Activated CD8-positive, alpha-beta memory T cell treated with anti-CD3 and anti-CD28 coated beads for 24 hours (primary cell): ENCODE results near the gene GLP2R.
"Not testable (repeated sequence)": the region's sequence is repeated elsewhere in the genome, so short reads cannot be mapped to it uniquely, and the experiment has no call there.

ENCODE experiments used
- DNase-seq: peaks from one replicate; pipeline ENCODE4 v3.0.0-alpha.2; 2020

The GLP2R gene, protein sequence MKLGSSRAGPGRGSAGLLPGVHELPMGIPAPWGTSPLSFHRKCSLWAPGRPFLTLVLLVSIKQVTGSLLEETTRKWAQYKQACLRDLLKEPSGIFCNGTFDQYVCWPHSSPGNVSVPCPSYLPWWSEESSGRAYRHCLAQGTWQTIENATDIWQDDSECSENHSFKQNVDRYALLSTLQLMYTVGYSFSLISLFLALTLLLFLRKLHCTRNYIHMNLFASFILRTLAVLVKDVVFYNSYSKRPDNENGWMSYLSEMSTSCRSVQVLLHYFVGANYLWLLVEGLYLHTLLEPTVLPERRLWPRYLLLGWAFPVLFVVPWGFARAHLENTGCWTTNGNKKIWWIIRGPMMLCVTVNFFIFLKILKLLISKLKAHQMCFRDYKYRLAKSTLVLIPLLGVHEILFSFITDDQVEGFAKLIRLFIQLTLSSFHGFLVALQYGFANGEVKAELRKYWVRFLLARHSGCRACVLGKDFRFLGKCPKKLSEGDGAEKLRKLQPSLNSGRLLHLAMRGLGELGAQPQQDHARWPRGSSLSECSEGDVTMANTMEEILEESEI

DNA sequence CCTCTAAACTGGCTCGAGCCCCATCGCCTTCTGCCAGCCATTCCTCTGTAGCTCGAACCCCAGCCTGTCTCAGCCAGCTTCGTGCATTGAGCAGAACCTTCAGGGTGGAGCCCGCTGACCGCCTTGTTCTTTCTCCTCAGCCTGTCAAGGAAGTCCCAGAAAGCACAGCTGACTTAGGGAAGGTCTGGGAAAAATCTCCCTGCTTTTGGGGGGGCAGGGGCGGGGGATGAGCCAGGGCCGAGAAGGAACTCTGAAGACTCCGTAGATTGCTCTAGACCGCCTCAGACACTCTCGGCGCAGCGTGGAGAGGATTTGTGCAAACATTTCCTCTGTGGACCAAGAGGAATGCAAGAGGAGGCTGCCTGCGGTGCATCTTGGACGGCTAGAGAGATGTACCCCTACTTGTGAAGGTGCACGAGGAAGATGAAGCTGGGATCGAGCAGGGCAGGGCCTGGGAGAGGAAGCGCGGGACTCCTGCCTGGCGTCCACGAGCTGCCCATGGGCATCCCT, at the start of gene GLP2R:
GLP2R (plus strand) TSS at position 284 of the 510 bp plus-strand sequence; CDS start at position 424, 140 bp downstream.
- no peak for DNase-seq

DNA sequence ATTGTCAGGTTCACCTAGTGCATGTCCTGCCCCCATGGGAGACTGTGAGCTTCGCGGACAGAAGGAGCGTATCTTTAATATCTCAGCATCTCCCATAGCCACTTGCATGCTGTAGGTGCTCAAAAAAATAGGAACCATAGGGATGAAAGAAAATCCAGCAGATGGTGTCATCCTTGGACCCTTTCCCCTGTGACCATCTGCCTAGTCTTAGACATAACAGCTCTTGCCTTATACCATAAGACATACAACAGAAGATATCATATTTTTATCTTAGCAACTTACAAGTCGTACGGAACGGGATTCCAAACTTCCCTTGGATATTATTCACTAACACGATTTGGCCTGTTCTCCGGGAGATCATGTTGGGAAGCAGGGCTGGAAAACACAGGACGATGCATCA, 48.8 kb upstream of the GLP2R start:
- no peak for DNase-seq

DNA sequence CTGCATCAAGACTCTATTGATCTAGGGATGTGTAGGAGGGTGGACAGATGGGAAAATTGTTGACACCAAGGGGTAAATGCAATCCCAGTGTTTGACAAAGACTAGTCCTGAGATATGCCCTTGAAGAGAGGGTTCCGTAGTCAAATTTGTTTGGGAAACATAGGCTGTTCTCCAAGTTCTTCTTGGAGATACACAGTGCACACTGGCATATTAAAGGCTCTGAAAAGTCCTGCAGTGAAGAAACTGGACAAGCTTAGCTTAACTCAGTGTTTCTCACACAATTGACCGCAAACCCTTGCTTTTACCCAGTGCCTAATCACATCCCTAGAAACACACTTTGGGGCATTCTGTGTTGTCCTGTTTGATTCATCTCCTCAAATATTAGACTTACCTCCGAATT, 45.2 kb upstream of the GLP2R start:
- DNase-seq = no peak

DNA sequence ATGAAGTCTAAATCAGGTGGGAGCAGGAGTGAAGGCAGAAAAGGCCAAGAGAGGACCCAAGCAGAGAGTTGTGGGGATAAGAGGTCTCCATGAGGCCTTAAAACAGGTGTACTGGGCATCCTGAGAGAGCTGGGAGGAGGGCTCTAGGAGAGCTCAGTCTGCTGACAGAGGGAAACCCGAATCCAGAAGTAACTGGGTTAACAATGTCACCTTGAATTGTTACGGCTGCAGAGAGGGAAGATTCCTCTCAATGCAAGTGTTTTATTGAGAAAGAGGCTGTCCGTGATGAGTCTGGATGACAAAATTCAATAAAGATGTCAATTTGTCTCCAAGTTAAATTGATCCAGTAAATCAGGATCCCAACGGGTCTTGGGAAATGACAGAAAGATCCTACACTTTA, 42.7 kb upstream of the GLP2R start:
- no peak for DNase-seq

DNA sequence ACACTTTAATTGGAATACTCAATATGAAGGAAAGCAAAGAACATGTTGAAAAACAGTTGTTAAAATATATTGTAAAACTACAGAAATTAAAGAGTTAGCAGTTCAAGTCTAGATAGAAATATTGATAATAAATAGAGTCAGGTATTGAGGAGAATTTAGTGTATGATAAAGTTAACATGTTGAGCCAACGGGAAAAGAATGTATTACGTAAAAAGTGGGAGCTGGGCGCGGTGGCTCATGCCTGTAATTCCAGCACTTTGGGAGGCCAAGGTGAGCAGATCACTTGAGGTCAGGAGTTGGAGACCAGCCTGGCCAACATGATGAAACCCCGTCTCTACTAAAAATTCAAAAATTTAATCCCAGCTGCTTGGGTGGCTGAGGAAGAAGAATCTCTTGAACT, 42.3 kb upstream of the GLP2R start:
- not testable (repeated sequence) for DNase-seq

DNA sequence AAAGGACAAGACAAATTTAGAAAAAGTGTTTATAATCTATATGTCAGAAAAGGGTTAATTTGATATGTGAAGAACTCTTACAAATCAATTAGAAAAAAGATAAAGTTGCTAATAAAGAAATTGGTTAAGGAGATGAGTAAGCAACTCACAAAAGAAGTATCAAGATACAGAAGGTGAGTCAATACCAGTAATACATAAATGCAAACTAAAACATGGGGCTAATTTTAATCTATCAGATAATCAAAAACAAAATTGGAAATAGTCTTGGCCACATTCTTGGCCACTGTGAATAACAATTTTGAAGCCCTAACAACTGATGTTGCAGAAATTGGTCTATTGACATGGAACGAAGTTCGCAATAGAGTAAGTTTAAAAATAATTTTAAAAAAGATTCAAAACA, 41.2 kb upstream of the GLP2R start:
- no peak for DNase-seq

DNA sequence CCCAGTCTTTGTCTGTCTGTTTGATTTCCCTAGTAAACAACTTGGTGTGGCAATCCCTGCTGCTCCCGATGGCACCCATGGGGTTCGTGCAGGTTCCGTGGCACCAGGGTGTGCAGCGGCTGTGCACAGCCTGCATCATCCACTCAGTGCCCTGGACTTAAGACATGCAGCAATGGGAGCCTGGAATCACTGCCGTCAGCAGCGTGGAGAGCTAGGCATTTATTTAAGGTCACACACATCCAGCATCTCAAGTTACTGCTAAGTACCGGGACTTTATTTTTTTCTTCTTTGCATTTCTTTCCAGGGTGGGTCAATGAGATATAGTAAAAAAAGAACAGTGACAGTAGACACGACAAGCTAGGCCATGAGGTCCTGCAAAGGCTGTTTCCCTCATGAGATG, 37.1 kb upstream of the GLP2R start:
- no peak for DNase-seq

DNA sequence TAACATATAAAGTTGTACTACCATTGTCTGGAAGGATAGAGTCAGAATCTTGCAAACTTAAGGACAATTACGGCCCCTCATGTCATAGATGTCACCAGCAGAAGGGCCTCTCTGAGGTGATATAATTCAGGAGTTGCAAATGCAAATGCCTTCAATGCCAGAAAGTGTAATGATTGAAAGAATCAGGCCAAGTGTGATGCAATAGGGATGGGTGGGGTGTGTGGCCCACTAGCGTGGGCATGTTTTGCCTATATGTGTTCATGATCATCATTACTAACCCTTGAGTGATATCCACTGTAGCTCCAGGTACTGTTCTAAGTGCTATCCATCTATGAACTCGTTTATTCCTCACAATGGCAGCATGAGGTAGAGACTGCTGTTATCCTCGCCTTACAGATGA, 35.4 kb upstream of the GLP2R start:
- no peak for DNase-seq

DNA sequence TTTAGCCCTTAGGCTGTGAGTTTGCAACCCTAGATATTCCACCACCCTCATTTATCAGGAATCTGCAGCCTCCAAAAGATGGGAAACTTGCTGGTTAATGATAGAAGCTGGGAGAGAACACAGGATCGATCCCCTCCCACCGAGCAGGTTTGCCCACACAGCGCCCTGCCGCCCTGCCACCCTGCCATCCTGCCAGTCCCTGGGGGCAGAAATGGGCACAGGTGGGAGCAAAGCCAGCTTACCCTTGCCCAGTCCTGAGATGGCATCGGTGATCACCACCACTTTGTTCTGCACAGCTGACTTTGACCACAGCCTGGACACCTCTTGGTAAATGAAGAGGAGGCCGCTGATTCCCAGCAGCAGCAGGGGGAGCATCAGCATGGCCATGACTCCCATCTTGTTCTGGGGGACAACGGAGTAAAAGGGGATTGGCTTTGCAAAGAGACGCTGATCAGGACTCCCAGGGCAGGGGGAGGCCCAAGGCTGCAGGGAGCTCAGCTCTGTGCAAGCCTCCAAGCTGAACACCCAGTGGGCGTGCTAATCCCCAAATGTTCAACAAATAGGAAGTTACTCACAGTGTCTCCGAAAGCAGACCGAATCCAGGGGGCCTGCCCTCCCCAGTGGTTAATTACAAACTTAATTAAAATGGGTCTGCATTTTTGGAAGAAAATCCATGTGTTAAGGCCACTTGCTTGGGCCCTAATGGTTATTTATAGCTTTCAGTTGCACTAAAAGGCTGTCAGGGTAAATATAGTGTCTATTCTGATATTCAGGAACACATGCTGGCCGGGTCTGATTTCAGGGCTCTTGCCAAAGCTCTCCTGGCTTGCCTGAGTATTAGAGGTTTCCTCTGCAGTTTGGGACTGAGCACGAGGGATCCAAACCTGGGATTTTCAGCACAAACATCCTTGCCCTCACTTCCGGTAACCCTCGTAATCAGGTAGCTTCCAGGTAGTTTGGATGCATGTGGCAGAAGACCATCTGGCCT, 34.5 kb upstream of the GLP2R start, which contains the start of gene DHRS7C:
DHRS7C (minus strand) TSS at position 704 of the 988 bp plus-strand sequence; CDS start at position 396, 308 bp downstream.
- no peak for DNase-seq

DNA sequence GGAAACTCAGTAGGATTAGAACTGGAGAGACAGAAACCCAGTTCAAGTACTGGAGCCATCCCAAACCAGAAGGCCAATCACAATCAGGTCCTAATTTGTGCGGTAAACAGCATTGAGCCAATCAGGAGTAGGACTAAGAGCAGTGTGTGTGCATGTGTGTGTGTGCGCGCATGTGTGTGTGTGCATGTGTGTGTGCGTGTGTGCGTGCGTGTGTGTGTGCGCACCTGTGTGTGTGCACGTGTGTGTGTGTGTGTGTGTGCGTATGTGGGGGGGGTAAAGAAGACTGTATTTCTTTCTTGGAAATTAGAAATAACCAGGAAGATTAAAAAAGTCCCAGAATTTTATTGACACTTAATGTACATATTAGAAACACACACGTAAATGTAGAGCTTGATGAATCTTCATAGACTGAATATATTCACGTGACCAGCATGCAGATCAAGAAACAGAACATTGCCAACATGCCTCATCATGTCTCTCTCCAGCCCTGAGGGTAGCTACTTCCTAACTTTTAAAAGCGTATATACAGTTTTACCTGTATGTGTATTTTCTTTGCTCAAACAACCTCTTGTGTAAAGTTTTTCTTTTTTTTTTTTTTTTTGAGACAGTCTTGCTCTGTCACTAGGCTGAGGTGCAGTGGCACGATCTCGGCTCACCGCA, 33.4 kb upstream of the GLP2R start:
- DNase-seq = no peak

DNA sequence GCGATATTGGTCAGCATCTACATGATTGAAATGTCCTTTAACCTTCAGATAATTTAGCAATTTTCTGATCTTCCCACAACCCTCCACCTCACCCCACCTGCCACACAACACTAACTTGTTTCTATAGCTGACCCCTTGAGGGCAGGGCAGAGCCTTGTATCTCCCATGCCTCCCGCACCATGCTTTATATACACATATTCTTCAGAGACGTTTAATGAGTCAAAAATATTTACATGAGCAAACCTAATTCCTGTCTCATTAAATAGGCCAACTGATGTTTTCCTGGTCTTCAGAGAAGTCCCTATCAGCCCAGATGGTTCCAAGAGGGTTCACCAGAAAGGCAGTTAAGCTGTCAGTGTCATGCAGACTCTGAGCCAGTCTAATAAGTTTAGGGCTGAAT, 27.7 kb upstream of the GLP2R start:
- DNase-seq = no peak

DNA sequence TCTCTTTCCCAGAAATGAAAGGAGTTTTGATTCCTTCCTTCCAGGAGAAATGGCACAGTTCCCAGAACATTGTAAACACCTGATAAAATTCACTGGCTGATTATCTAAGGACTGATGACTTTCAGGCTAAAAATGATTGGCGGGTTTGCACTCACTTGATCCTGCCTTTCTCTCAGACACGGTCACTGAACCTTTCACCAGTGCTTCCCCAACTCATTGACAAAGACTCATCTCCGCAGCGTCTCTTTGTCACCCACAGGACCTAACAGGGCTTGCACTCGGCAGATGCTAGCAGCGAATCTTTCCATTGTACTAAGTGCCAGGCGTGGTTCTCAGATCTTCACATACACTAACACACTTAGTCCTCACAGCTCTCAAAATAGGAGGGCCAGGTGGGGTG, 27.0 kb upstream of the GLP2R start:
- no peak for DNase-seq

DNA sequence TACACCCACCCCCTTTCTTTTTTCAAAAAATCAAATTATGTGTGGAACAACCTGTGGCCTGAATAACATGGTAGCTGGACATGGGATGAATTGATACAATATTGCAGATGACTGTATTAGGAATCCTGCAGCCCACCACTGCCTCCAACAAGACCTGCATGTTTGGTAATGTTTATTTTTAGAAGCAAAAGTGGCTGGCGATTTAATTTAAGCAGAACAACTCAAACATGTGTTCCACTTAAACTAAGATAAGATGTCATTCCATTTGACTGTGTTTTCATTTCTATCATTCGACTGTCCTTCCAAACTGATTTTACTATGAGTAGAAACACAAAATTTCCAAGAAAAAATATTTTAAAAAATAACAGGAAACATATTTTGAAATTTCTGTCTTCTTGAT, 24.2 kb upstream of the GLP2R start:
- DNase-seq = no peak

DNA sequence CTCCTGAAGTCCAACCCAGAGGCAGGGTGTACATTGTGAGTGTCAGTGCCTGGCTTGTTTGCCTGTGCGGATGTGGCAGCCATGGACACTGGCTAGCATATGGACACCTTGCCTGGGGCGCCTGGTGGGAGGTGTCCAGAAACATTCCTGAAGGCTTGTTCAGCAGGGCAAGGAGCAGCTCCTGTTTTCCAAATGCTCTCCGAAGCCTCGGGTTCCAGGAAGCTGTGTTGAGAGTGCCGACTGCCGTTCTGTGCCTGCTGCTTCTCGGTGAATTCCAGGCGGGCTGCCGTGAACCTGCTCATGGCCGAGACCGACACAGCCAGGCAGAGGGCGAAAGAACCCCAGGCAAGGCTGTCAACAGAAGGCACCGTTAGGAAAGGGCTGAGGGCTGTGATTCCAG, 23.4 kb upstream of the GLP2R start:
- DNase-seq = no peak

DNA sequence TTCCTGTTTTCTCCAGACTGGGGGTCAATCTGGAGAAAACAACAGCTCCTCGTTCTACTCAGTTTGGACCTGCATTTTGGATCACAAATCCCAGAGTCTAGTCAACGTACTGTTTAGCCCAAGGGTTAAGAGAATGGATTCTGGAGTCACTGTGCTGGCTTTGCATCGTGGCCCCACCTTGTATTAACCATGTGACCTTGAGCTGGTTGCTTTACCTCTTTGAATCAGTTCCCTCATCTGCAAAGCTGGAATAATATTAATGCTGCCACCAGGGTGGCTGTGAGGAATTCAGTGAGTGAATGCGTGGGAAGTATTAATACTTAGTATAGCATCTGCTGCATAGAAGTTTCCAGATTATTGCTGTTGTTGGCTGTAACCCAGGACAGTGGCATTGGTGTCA, 23.0 kb upstream of the GLP2R start:
- no peak for DNase-seq

DNA sequence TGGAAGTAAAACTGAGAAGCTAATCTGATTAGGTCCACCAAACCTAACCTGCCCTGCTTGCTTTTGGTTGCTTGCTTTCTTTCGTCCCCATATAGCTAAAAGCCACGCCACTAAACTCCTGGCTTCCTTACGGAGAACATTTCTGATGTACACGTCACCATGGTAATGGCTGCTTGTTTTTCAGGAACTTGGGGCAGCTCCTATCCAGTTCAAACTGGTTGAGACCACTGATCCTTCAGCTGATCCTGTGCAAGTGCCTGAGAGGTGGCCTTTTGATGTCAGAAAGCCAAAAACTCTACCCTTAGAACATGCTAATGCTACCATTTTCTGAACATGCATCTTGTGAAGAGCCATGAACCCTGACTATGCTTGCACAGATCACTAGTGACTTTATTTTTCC, 20.0 kb upstream of the GLP2R start:
- no peak for DNase-seq

DNA sequence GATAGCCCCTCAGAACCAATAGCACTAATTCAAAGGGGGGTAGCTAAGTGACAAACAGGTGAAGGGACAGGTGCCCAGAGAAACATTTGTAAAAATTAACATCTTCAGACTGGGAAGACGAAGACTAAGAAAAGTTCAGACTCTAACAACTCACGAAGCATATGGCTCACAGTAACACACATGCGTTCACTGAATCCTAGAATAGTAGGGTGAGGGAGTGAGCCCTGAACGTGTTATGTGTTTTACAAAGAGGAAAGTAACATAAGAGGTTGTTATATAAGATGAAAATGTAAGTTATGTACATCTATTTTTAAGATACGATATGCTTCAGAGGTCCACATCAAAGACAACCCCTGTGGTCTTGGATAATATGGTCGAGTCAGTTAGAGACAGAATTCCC, 19.0 kb upstream of the GLP2R start:
- no peak for DNase-seq

DNA sequence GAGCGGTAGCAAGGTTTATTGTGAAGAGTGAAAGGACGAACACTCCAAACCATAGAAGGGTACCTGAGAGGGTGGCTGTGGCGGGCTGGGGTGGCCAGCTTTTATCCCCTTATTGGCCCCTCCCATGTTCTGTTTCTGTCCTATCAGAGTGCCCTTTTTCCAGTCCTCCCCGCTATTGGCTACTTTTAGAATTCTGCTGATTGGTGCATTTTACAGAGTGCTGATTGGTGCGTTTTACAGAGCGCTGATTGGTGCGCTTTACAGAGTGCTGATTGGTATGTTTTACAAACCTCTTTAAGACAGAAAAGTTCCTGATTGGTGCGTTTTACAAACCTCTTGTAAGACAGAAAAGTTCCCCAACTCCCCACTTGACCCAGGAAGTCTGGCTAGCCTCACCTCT, 16.3 kb upstream of the GLP2R start:
- DNase-seq = no peak

DNA sequence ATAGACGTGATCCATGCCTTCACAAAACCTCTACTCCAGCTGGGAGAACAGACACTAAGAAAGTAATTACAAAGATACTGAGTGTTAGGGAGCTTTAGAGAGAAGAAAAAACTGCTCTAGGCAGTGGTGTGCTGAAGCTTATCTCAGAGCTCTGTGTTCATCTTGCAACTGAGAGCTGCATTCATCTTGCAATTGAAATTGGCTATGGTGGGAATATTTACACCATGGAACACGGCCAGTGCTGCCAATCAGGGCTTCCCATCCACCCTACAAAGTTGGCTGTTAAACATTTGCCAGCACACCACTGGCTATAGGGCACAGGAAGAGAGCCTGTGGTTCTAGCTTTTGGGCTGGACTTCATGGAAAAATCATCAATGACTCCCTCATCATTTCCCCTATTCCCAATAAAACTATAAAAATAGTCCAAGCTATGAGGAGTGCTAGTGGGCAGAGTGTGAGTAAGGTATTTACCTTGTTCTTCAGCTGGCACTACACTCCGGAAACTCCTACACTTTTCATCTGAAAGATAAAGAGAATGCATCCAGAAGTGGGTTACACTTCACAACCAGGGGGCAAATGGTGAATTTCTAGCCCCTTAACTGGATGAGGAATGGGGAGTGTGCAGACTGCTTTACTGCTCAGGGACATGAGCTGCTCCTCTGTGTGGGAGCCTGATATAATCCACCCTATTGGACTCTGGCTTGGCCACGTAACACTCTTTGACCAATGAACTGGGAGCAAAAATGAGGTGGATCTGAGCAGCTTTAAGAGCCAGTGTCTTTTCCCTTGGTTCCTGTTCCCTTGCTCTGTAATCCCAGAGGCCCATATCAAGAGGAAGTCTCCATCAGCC, 15.4 kb upstream of the GLP2R start:
- DNase-seq = no peak

DNA sequence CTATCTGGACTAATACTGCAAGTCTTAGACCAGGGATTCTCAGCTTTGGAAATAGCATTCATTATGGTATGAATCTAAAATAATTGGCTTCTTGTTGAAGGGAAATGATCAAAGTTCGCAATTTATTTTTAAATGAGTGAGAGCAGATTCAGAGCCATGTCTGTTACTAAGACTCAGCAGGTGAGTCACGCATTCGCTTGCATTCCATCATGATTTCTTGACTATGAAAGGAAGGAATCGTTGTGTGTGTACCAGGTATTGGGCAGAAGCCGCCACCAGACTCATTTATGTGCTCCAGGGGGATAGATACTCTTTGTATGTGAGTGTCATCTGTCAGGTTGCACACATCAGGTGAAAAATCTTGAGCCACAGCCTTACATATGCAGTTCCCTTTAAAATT, 14.6 kb upstream of the GLP2R start:
- DNase-seq = no peak

DNA sequence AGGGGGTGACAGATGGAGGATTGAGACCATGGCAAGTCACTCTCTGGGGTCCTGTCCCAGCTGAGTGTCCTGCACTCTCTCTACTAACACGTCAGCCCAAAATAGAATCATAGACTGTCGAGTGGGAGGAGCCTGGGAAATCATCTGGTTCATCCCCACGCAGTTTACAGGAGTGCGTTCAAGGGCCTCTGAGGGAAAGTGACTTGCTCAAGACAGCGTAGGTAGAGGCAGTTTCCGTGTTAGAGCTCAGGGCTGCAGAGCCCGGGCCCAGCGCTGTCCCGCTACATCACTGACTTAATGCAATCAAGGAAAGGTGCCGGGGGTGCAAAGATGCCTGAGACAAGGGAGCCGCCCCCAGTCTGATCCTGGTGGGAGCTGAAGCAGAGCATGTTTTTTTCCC, 14.2 kb upstream of the GLP2R start:
- DNase-seq = no peak

DNA sequence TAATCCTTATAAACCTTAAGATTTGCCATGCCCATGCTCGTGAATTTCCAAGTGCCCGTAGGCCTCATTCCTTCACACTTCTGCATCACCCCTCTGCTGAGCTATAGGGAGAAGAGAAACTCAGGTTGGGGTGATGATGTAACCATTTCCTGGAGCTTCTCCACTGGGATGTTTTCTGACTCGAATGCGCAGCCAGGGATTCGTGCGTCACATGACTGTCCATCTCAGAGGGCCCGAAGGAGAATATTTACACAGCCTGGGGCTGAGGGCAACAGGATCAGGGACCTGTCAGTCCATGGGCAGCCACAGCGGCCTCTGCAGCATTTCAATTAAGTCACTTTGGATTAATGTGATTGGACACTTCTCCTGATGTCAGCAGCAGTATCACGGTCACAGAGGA, 12.6 kb upstream of the GLP2R start:
- no peak for DNase-seq
